K562 (cell line): ENCODE results near the gene RPL27A. TPM values are rescaled to one million over a fixed set of nuclear protein-coding genes. Genes with fewer than 3 reads are reported as not detected.

Source experiments
- BMI1 ChIP-seq: fragments of 150-350 bp; IDR thresholded peaks from 2 replicates; pipeline ENCODE4 v1.6.1; 2014; ENCODE audit warnings: low read length
- FOXA3 ChIP-seq, 2 experiments: fragments of 450-650 bp in 1 of 2; sonication (generic) in 1 of 2; formaldehyde crosslinking; IDR thresholded peaks in 1 of 2; conservative IDR thresholded peaks in 1 of 2; 2 replicates each; pipeline versions ENCODE4 v1.4.0 to v1.8.0; 2020 to 2022; ENCODE audit warnings: mild to moderate bottlenecking in 2 of 2, missing genetic modification reagents in 1 of 2
- HCFC1 ChIP-seq: IDR thresholded peaks from 2 replicates; pipeline ENCODE4 v1.6.1; 2012; ENCODE audit warnings: low read depth, low read length, improper control_type of control experiment
- HDAC2 ChIP-seq: fragments of 450-650 bp; IDR thresholded peaks from 2 replicates; pipeline ENCODE4 v1.6.1; 2016; ENCODE audit warnings: mild to moderate bottlenecking
- HNRNPLL ChIP-seq: fragments of 200-400 bp; formaldehyde crosslinking; IDR thresholded peaks from 2 replicates; pipeline ENCODE4 v1.6.1; 2017; ENCODE audit warnings: low read length, low read depth, mild to moderate bottlenecking; ENCODE audit not compliant: poor library complexity, severe bottlenecking
- JUN ChIP-seq, 2 experiments: sonication (generic) in 1 of 2; formaldehyde crosslinking in 1 of 2; IDR thresholded peaks; 2 replicates each; pipeline versions ENCODE4 v1.6.1 to v1.8.0; 2012 to 2022; ENCODE audit warnings: borderline replicate concordance in 2 of 2, mild to moderate bottlenecking in 2 of 2, improper control_type of control experiment in 1 of 2, low read depth in 1 of 2, low read length in 1 of 2, missing genetic modification reagents in 1 of 2
- KDM1A ChIP-seq, 2 experiments: fragments of 450-650 bp; IDR thresholded peaks; 2 replicates each; pipeline ENCODE4 v1.6.1; 2016; ENCODE audit warnings: mild to moderate bottlenecking in 2 of 2
- NCOA4 ChIP-seq: fragments of 450-650 bp; IDR thresholded peaks from 2 replicates; pipeline ENCODE4 v1.6.1; 2018; ENCODE audit warnings: mild to moderate bottlenecking; ENCODE audit not compliant: partially characterized antibody
- POLR2G ChIP-seq: fragments of 200-400 bp; formaldehyde crosslinking; IDR thresholded peaks from 2 replicates; pipeline ENCODE4 v1.6.1; 2017; ENCODE audit warnings: low read depth, mild to moderate bottlenecking, antibody characterized with exemption, low read length, moderate library complexity
- RCOR1 ChIP-seq, 2 experiments: IDR thresholded peaks; 2 replicates each; pipeline ENCODE4 v1.6.1; 2012; ENCODE audit warnings: low read depth in 2 of 2, low read length in 2 of 2, borderline replicate concordance in 1 of 2, improper control_type of control experiment in 1 of 2
- RNF2 ChIP-seq: sonication (generic); IDR thresholded peaks from 2 replicates; pipeline ENCODE4 v1.6.1; 2016
- SIRT6 ChIP-seq: IDR thresholded peaks from one replicate; pipeline ENCODE4 v1.6.1; 2012; ENCODE audit warnings: low read depth, mild to moderate bottlenecking, control low read depth, inconsistent platforms, low read length, moderate library complexity
- XRCC5 ChIP-seq: fragments of 200-400 bp; formaldehyde crosslinking; IDR thresholded peaks from 2 replicates; pipeline ENCODE4 v1.6.1; 2017; ENCODE audit warnings: low read depth, mild to moderate bottlenecking, low read length
- ZNF324 ChIP-seq: fragments of 250-450 bp; sonication (Bioruptor Pico); IDR thresholded peaks from 2 replicates; pipeline ENCODE4 v1.4.0; 2020; ENCODE audit warnings: mild to moderate bottlenecking
- ZNF76 ChIP-seq: fragments of 250-450 bp; sonication (Bioruptor Pico); IDR thresholded peaks from 2 replicates; pipeline ENCODE4 v1.4.0; 2020; ENCODE audit warnings: mild to moderate bottlenecking, moderate library complexity, borderline replicate concordance
- ZNF785 ChIP-seq: fragments of 250-450 bp; sonication (Bioruptor Pico); IDR thresholded peaks from 2 replicates; pipeline ENCODE4 v1.4.0; 2020; ENCODE audit warnings: mild to moderate bottlenecking
- polyA plus RNA-seq, 8 experiments: library from polyadenylated mRNA; depleted of rRNA in 4 of 8; stranded (reverse) in 5 of 8; unstranded in 3 of 8; fragments of >200 nt; fragmentation: Nextera tagmentation in 2 of 8; fragmentation: Illumina TruSeq in 1 of 8; extraction: Ambion mirVana in 2 of 8; extraction: Trizol in 1 of 8; gene quantifications; 2 replicates each; pipeline versions ENCODE4 v1.2.1 to v1.2.3, GENCODE V29; 2011 to 2014; ENCODE audit warnings: inconsistent platforms in 1 of 8, missing spikeins in 1 of 8
- total RNA-seq, 7 experiments: library from RNA; depleted of rRNA in 6 of 7; stranded (reverse); fragments of >200 nt in 6 of 7; fragmentation: Illumina TruSeq in 2 of 7; extraction: Trizol in 2 of 7; gene quantifications; 2 replicates each; pipeline versions ENCODE4 v1.2.1 to v1.2.3, GENCODE V29; 2011 to 2021; ENCODE audit warnings: low replicate concordance in 1 of 7
- TF ChIP-seq, protein P1 (sequence below): sonication (generic); formaldehyde crosslinking; IDR thresholded peaks from 2 replicates; pipeline ENCODE4 v1.8.0; 2022; ENCODE audit warnings: mild to moderate bottlenecking, low read depth, missing genetic modification reagents
- TF ChIP-seq, protein P2 (sequence below): sonication (generic); formaldehyde crosslinking; IDR thresholded peaks from 2 replicates; pipeline ENCODE4 v1.8.0; 2022; ENCODE audit warnings: missing genetic modification reagents, mild to moderate bottlenecking, moderate library complexity, borderline replicate concordance
- TF ChIP-seq, protein P3 (sequence below), 2 experiments: fragments of 450-650 bp in 1 of 2; IDR thresholded peaks; 2 replicates each; pipeline ENCODE4 v1.6.1; 2011 to 2017; ENCODE audit warnings: low read depth in 2 of 2, antibody characterized with exemption in 1 of 2, borderline replicate concordance in 1 of 2, low read length in 1 of 2, mild to moderate bottlenecking in 1 of 2, mixed read lengths in 1 of 2; ENCODE audit not compliant: control insufficient read depth in 1 of 2

Gene RPL27A
- total and polyA plus RNA-seq, 9 of the 15 experiments (the other 6 are each of a cell fraction or from before 2014, with no cell fraction given), result 790 to 4,241 (median 2,267) TPM

DNA sequence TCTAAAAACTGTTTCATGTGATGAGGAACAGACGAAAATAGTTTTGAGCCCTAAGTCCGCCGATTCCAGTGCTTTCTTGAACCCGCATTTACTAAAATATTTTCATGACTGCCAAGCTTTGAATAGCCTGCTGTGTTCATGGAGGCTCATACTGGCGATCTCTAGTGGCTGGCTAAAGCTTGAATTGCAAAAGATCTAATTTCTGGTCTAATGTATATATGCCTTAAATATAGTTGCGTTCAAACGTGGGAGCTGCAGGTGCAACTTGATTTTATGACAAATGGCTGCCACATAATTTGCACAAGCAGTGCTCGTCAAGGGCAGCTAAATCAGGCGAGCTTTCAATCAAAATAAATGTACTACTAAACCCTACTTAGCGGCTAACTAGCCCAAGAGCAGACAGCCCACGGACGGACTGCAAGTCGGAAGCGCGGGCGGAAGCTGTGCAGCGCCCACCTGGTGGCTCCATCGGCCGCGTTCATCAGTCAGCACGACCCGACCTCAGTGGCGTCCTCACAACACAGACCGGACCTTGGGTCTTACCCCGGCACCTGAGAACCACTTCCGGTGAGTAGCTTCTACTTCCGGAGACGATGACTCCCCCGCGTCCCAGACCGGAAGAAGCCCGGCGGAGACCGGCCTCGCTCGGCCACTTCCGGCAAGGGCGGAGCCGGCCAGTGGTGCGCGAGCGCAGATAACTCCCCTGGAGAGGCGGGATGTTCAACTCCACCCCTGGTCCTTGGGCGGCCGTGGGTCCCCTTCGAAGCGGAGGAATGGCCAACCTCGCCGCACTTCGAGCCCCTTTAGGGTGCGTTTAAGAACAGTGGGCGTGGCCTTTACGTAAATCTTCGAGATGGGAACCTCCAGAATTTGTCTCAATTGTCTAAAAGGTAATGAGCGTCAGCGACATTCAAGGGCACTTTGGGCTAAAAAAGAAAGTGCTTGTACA lies 6.1 kb downstream of the RPL27A start (continued):
- TF ChIP-seq, protein P1, sequence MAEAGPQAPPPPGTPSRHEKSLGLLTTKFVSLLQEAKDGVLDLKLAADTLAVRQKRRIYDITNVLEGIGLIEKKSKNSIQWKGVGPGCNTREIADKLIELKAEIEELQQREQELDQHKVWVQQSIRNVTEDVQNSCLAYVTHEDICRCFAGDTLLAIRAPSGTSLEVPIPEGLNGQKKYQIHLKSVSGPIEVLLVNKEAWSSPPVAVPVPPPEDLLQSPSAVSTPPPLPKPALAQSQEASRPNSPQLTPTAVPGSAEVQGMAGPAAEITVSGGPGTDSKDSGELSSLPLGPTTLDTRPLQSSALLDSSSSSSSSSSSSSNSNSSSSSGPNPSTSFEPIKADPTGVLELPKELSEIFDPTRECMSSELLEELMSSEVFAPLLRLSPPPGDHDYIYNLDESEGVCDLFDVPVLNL (CRISPR knock-in tag), result peak; percentile 73; the same call in 1 of the 2 replicates
- peak in 1 of 2 experiments; percentile 71; a peak in 2 of 4 replicates for TF ChIP-seq RCOR1 (IDR thresholded peaks at IDR 0.05; ENCODE audit: borderline replicate concordance in 1 of 2, low read depth in 2 of 2, low read length in 2 of 2)
- peak; percentile 26; the same call in 1 of the 2 replicates for TF ChIP-seq XRCC5
- TF ChIP-seq FOXA3 (CRISPR knock-in tag; conservative IDR thresholded peaks at IDR 0.05 in 1 of 2, IDR thresholded peaks at IDR 0.05 in 1 of 2), result no peak
- no peak for TF ChIP-seq ZNF785 (CRISPR knock-in tag)
- peak; percentile 28; the same call in 1 of the 2 replicates for TF ChIP-seq ZNF324
- TF ChIP-seq SIRT6, result peak; percentile 68
- TF ChIP-seq JUN (IDR thresholded peaks at IDR 0.05; ENCODE audit: borderline replicate concordance, low read depth, low read length), result 0 out of 2 replicates have a peak, but pooled peaks have one; percentile 9
- no peak for TF ChIP-seq JUN (CRISPR knock-in tag; IDR thresholded peaks at IDR 0.05; ENCODE audit: borderline replicate concordance)
- TF ChIP-seq RNF2, result peak; percentile 80
- no peak for TF ChIP-seq NCOA4
- peak; percentile 94 for TF ChIP-seq POLR2G
- TF ChIP-seq BMI1, result no peak
- TF ChIP-seq KDM1A (IDR thresholded peaks at IDR 0.05), result peak in 1 of 2 experiments; percentile 7; a peak in 3 of 4 replicates
- peak; percentile 80 for TF ChIP-seq HNRNPLL
- no peak for TF ChIP-seq HDAC2
- TF ChIP-seq ZNF76, result no peak
- TF ChIP-seq, protein P2, sequence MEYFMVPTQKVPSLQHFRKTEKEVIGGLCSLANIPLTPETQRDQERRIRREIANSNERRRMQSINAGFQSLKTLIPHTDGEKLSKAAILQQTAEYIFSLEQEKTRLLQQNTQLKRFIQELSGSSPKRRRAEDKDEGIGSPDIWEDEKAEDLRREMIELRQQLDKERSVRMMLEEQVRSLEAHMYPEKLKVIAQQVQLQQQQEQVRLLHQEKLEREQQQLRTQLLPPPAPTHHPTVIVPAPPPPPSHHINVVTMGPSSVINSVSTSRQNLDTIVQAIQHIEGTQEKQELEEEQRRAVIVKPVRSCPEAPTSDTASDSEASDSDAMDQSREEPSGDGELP (CRISPR knock-in tag), result peak; percentile 96
- TF ChIP-seq, protein P3, sequence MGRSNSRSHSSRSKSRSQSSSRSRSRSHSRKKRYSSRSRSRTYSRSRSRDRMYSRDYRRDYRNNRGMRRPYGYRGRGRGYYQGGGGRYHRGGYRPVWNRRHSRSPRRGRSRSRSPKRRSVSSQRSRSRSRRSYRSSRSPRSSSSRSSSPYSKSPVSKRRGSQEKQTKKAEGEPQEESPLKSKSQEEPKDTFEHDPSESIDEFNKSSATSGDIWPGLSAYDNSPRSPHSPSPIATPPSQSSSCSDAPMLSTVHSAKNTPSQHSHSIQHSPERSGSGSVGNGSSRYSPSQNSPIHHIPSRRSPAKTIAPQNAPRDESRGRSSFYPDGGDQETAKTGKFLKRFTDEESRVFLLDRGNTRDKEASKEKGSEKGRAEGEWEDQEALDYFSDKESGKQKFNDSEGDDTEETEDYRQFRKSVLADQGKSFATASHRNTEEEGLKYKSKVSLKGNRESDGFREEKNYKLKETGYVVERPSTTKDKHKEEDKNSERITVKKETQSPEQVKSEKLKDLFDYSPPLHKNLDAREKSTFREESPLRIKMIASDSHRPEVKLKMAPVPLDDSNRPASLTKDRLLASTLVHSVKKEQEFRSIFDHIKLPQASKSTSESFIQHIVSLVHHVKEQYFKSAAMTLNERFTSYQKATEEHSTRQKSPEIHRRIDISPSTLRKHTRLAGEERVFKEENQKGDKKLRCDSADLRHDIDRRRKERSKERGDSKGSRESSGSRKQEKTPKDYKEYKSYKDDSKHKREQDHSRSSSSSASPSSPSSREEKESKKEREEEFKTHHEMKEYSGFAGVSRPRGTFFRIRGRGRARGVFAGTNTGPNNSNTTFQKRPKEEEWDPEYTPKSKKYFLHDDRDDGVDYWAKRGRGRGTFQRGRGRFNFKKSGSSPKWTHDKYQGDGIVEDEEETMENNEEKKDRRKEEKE (IDR thresholded peaks at IDR 0.05; ENCODE audit: borderline replicate concordance in 1 of 2, control insufficient read depth in 1 of 2, low read depth in 2 of 2, low read length in 1 of 2), result peak; percentile 4 to 92; a peak in 3 of 4 replicates
- TF ChIP-seq HCFC1, result peak; percentile 81
